ENCODE data around the gene JAGN1. TPM values are rescaled to one million over a fixed set of nuclear protein-coding genes. Genes with fewer than 3 reads are reported as not detected.
"Not testable (repeated sequence)": the region's sequence is repeated elsewhere in the genome, so short reads cannot be mapped to it uniquely, and the experiment has no call there.

JAGN1 gene
- total RNA-seq, 4 donors from 2014 or later = 18.9 to 37.5 (median 32.7) TPM

GRCh38 chr3:9863058-9863772 is 27.2 kb upstream of the JAGN1 start:
- H3K27ac ChIP-seq = peak overlapping the region in 1 of 3 donors; percentile 28
- H3K9me3 ChIP-seq = no peaks in the 10 kb centered on the region
- H3K4me1 ChIP-seq = peaks cover 10 to 18% of the 10 kb centered on the region in 2 donors
- H3K27me3 ChIP-seq = no peaks in the 10 kb centered on the region
- TF ChIP-seq, protein P1, sequence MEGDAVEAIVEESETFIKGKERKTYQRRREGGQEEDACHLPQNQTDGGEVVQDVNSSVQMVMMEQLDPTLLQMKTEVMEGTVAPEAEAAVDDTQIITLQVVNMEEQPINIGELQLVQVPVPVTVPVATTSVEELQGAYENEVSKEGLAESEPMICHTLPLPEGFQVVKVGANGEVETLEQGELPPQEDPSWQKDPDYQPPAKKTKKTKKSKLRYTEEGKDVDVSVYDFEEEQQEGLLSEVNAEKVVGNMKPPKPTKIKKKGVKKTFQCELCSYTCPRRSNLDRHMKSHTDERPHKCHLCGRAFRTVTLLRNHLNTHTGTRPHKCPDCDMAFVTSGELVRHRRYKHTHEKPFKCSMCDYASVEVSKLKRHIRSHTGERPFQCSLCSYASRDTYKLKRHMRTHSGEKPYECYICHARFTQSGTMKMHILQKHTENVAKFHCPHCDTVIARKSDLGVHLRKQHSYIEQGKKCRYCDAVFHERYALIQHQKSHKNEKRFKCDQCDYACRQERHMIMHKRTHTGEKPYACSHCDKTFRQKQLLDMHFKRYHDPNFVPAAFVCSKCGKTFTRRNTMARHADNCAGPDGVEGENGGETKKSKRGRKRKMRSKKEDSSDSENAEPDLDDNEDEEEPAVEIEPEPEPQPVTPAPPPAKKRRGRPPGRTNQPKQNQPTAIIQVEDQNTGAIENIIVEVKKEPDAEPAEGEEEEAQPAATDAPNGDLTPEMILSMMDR (IDR thresholded peaks at IDR 0.05) = no peak
- no peak for TF ChIP-seq POLR2A (IDR thresholded peaks at IDR 0.05)
- intact Hi-C loops (cut with DNase I) = no loop called here
- H3K36me3 ChIP-seq = no peaks in the 10 kb centered on the region
- peak overlapping the region in 1 of 3 donors; percentile 16 for H3K4me3 ChIP-seq (replicated peaks in 1 of 3)
- 74 to 78% methylated on average over 9 to 17 of the region's 22 CpGs for WGBS, 2 donors
- DNase-seq = no peak

DNA sequence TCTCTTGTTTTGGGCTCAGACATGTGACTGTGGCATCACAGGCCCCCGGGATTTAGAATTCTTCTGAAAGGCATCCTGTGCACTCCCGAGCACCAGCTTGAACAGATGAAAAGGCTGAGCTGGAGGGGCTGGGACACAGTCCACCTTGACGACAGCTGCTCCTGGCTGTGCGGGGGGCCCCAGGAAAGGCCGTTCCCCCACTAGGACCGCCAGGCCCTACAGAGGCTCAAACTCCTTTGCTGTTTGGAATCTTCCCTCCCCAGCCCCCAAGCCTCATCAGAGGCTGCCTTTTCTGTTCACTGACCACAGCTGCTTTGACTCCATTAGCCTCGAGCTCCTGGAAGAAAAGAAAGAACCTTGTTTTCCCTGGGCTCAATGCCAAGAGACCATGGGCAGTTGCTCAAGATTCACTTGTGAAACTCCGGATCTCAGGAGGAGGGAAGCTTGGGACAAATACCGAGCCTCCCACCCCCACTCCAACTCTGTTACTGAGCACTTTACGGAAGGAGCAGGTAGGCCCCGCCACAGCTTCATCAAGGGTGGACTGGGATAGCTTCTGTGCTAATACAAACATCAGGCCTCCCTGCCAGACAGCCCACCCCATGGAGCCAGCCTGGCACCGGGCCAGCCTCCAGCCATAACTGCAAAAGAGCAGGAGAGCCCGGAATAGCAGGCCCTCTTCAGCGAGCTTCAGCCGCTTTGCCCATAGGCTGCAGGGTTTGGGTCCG is 26.0 kb upstream of the JAGN1 start:
- 22 to 38% methylated on average over 14 to 16 of the region's 16 CpGs for WGBS, 2 donors
- peak overlapping the region; percentile 5 to 70 (median 60) for H3K27ac ChIP-seq
- no peaks in the 10 kb centered on the region for H3K9me3 ChIP-seq
- peak; percentile 74 to 79 for DNase-seq
- TF ChIP-seq POLR2A (IDR thresholded peaks at IDR 0.05) = no peak
- TF ChIP-seq, protein P1 (IDR thresholded peaks at IDR 0.05) = no peak
- no peaks in the 10 kb centered on the region for H3K36me3 ChIP-seq
- intact Hi-C loops (cut with DNase I) = no loop called here
- H3K27me3 ChIP-seq = no peaks in the 10 kb centered on the region
- peaks cover 10 to 18% of the 10 kb centered on the region in 2 donors for H3K4me1 ChIP-seq
- no peak overlapping the region for H3K4me3 ChIP-seq (replicated peaks in 1 of 3)

DNA sequence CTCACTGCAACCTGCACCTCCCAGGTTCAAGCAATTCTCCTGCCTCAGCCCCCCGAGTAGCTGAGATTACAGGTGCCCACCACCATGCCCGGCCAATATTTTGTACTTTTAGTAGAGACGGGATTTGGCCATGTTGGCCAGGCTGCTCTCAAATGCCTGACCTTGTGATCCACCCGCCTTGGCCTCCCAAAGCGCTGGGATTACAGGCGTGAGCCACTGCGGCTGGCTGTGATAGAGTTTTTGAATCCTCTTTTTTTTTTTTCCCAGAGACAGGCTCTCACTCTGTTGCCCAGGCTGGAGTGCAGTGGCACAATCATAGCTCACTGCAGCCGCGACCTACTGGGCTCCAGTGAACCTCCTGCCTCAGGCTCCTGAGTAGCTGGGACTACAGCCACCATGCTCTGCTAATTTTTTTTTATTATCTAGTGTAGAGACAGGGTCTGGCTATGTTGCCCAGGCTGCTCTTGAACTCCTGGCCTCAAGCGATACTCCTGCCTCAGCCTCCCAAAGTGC is 25.2 kb upstream of the JAGN1 start:
- H3K36me3 ChIP-seq; H3K27me3 ChIP-seq; intact Hi-C loops (cut with DNase I); H3K4me3 ChIP-seq (replicated peaks in 1 of 3); H3K9me3 ChIP-seq; DNase-seq: not testable (repeated sequence)
- Histone ChIP-seq H3K27ac (peak overlapping the region in 1 of 3 donors; percentile 60), H3K4me1 (peaks cover 10 to 18% of the 10 kb centered on the region in 2 donors)
- 77 to 89% methylated on average over 10 of the region's 10 CpGs for WGBS, 2 donors

GRCh38 chr3:9866639-9867038 is 23.8 kb upstream of the JAGN1 start:
- Histone ChIP-seq H3K4me1 (peaks cover 10 to 18% of the 10 kb centered on the region in 2 donors), H3K9me3 (no peaks in the 10 kb centered on the region)
- intact Hi-C loops (cut with DNase I) = no loop called here

GRCh38 chr3:9867106-9867505 is 23.3 kb upstream of the JAGN1 start:
- H3K27ac ChIP-seq = no peak overlapping the region
- intact Hi-C loops (cut with DNase I) = no loop called here

More at GRCh38 chr3:9866639-9867038, 23.8 kb upstream of the JAGN1 start:
- H3K27me3 ChIP-seq = no peaks in the 10 kb centered on the region
- H3K4me3 ChIP-seq (replicated peaks in 1 of 3) = no peak overlapping the region
- peak; percentile 34 to 70 for DNase-seq
- no peak for TF ChIP-seq POLR2A (IDR thresholded peaks at IDR 0.05)
- TF ChIP-seq, protein P1 (IDR thresholded peaks at IDR 0.05) = no peak
- H3K36me3 ChIP-seq = no peaks in the 10 kb centered on the region
- H3K27ac ChIP-seq = no peak overlapping the region
- 83 to 87% methylated on average over 8 of the region's 8 CpGs for WGBS, 2 donors

More at GRCh38 chr3:9867106-9867505, 23.3 kb upstream of the JAGN1 start:
- TF ChIP-seq, protein P1 (IDR thresholded peaks at IDR 0.05) = no peak
- no peak for TF ChIP-seq POLR2A (IDR thresholded peaks at IDR 0.05)
- no peaks in the 10 kb centered on the region for H3K36me3 ChIP-seq
- DNase-seq = no peak
- H3K27me3 ChIP-seq = no peaks in the 10 kb centered on the region
- H3K4me1 ChIP-seq = peaks cover 10 to 18% of the 10 kb centered on the region in 2 donors
- H3K4me3 ChIP-seq (replicated peaks in 1 of 3) = no peak overlapping the region
- no peaks in the 10 kb centered on the region for H3K9me3 ChIP-seq
- 92 to 96% methylated on average over 5 to 12 of the region's 12 CpGs for WGBS, 2 donors

Measured in thyroid gland (tissue), 4 donors.